Endothelial cell of umbilical vein (primary cell): ENCODE data around the gene RDX. TPM values are rescaled to one million over a fixed set of nuclear protein-coding genes. Genes with fewer than 3 reads are reported as not detected.
A peak's percentile ranks its signal among the peaks of the same experiment; 100 is the strongest.

Source experiments
- BruUV-seq: library from RNA; stranded (reverse); fragments of 400-500 nt; replicated peaks from 2 replicates; lab custom pipeline; 2021; lab: Mats Ljungman, UMichigan
- CTCF ChIA-PET: fragments of 300-600, 350-600 bp; sonication (Branson Sonifier 250); formaldehyde crosslinking; loops from one replicate; lab custom pipeline; 2021; ENCODE audit warnings: antibody characterized with exemption, inconsistent platforms; lab: Charles Lee
- POLR2A ChIA-PET: fragments of 300-600, 350-600 bp; sonication (Branson Sonifier 250); formaldehyde crosslinking; loops from one replicate; lab custom pipeline; 2021; ENCODE audit warnings: antibody characterized with exemption, inconsistent platforms; lab: Charles Lee
- DNase-seq: peaks from one replicate; pipeline ENCODE4 v3.0.0-alpha.2; 2011; ENCODE audit warnings: low read depth, low spot score
- FAIRE-seq: peaks from 2 replicates; lab custom pipeline; 2011; peaks lifted over from hg19 to GRCh38; lab: Jason Lieb, UNC
- H2AFZ ChIP-seq: 2 replicates; pipeline ENCODE4 v1.6.0; 2012; ENCODE audit warnings: low read depth, low read length, control low read depth, inconsistent platforms
- H3K27ac ChIP-seq: 2 replicates; pipeline ENCODE4 v1.5.1; 2011; ENCODE audit warnings: low read depth, mild to moderate bottlenecking, control low read depth, low read length, moderate library complexity; ENCODE audit not compliant: insufficient read depth
- H3K27me3 ChIP-seq, 2 experiments: 2 replicates each; pipeline versions ENCODE4 v1.6.0 to v1.6.1; 2011; ENCODE audit warnings: low read length in 2 of 2, mixed read lengths in 1 of 2; ENCODE audit not compliant: control insufficient read depth in 2 of 2, insufficient read depth in 2 of 2
- H3K36me3 ChIP-seq, 2 experiments: 2 replicates in 1 of 2; 3 replicates in 1 of 2; pipeline ENCODE4 v1.5.1; 2011; ENCODE audit warnings: low read length in 2 of 2, mild to moderate bottlenecking in 1 of 2, moderate library complexity in 1 of 2; ENCODE audit not compliant: control insufficient read depth in 2 of 2, insufficient read depth in 2 of 2; ENCODE audit errors: extremely low read depth in 1 of 2
- H3K4me1 ChIP-seq: 3 replicates; pipeline ENCODE4 v1.5.1; 2011; ENCODE audit warnings: mild to moderate bottlenecking, low read length; ENCODE audit not compliant: control insufficient read depth, insufficient read depth; ENCODE audit errors: extremely low read depth
- H3K4me2 ChIP-seq: 2 replicates; pipeline ENCODE4 v1.6.1; 2011; ENCODE audit warnings: low read length, control low read depth, mixed read lengths; ENCODE audit not compliant: insufficient read depth
- H3K4me3 ChIP-seq, 3 experiments: fragments of 200-600 bp in 1 of 3; sonication (generic), shearing (Covaris generic) in 1 of 3; replicated peaks in 1 of 3; 2 replicates each; pipeline ENCODE4 v1.5.1; 2011 to 2016; ENCODE audit warnings: control low read depth in 3 of 3, low read length in 3 of 3, mild to moderate bottlenecking in 2 of 3, inconsistent platforms in 1 of 3, low read depth in 1 of 3, moderate library complexity in 1 of 3; ENCODE audit not compliant: insufficient read depth in 1 of 3
- H3K79me2 ChIP-seq: 2 replicates; pipeline ENCODE4 v1.6.0; 2012; ENCODE audit warnings: low read length, inconsistent platforms; ENCODE audit not compliant: control insufficient read depth, insufficient read depth
- H3K9ac ChIP-seq: replicated peaks from 2 replicates; pipeline ENCODE3; 2011; ENCODE audit warnings: low read length, control low read depth; ENCODE audit not compliant: insufficient read depth; ENCODE audit errors: extremely low read depth
- H3K9me1 ChIP-seq: replicated peaks from 3 replicates; pipeline ENCODE4 v1.6.0; 2011; ENCODE audit warnings: mild to moderate bottlenecking, low read length; ENCODE audit not compliant: control insufficient read depth, insufficient read depth; ENCODE audit errors: extremely low read depth
- H3K9me3 ChIP-seq: replicated peaks from 2 replicates; pipeline ENCODE4 v1.5.1; 2012; ENCODE audit warnings: low read length, inconsistent platforms; ENCODE audit not compliant: control insufficient read depth, insufficient read depth
- H4K20me1 ChIP-seq: replicated peaks from 2 replicates; pipeline ENCODE3; 2011; ENCODE audit warnings: mild to moderate bottlenecking, low read length; ENCODE audit not compliant: control insufficient read depth, insufficient read depth; ENCODE audit errors: extremely low read depth
- CTCF ChIP-seq, 2 donors: IDR thresholded peaks; 1 replicate in 1 of 2; 2 replicates in 1 of 2; pipeline ENCODE4 v1.5.1; 2011; ENCODE audit warnings: low read length in 2 of 2, mild to moderate bottlenecking in 2 of 2, moderate library complexity in 2 of 2, control low read depth in 1 of 2, inconsistent platforms in 1 of 2, low read depth in 1 of 2; ENCODE audit not compliant: insufficient read depth in 1 of 2; ENCODE audit errors: extremely low read depth in 1 of 2
- EZH2 ChIP-seq: IDR thresholded peaks from 2 replicates; pipeline ENCODE4 v1.6.1; 2012; ENCODE audit warnings: borderline replicate concordance, low read depth, mild to moderate bottlenecking, moderate library complexity, low read length, inconsistent platforms; ENCODE audit not compliant: severe bottlenecking
- FOS ChIP-seq: IDR thresholded peaks from 2 replicates; pipeline ENCODE4 v1.6.1; 2011; ENCODE audit warnings: mild to moderate bottlenecking, low read length, moderate library complexity, borderline replicate concordance; ENCODE audit not compliant: insufficient read depth
- GATA2 ChIP-seq: IDR thresholded peaks from 2 replicates; pipeline ENCODE4 v1.7.0; 2011; ENCODE audit warnings: low read depth, mild to moderate bottlenecking, moderate library complexity, mixed read lengths, low read length; ENCODE audit not compliant: insufficient read length, insufficient read depth
- JUN ChIP-seq: IDR thresholded peaks from 2 replicates; pipeline ENCODE4 v1.6.1; 2011; ENCODE audit warnings: borderline replicate concordance, low read depth; ENCODE audit not compliant: insufficient read length, insufficient read depth
- MYC ChIP-seq: IDR thresholded peaks from one replicate; pipeline ENCODE4 v1.6.1; 2011; ENCODE audit warnings: mild to moderate bottlenecking, low read depth, low read length
- POLR2A ChIP-seq: IDR thresholded peaks from 2 replicates; pipeline ENCODE4 v1.6.1; 2012; ENCODE audit warnings: low read depth, mild to moderate bottlenecking, control low read depth, low read length
- POLR2AphosphoS5 ChIP-seq: IDR thresholded peaks from 2 replicates; pipeline ENCODE4 v1.6.1; 2012; ENCODE audit warnings: low read depth, mild to moderate bottlenecking, control low read depth, low read length, moderate library complexity; ENCODE audit not compliant: insufficient read depth
- dilution Hi-C: fragments of 300-500 bp; cut with MboI; formaldehyde crosslinking; loops from one replicate; pipeline ENCODE4 v1.15.0; 2019; ENCODE audit warnings: low sequenced_read_pairs; ENCODE audit not compliant: extremely low pct_ligation_motif_present
- intact Hi-C: fragments of 100-400 bp; cut with micrococcal nuclease; formaldehyde crosslinking; loops from one replicate; pipeline ENCODE4 v1.10.0; 2022
- polyA plus RNA-seq, 4 experiments: library from polyadenylated mRNA; depleted of rRNA in 3 of 4; stranded (reverse) in 3 of 4; unstranded in 1 of 4; fragments of >200 nt; gene quantifications; 2 replicates each; pipeline versions ENCODE4 v1.2.1 to v1.2.3, GENCODE V29; 2011 to 2012; ENCODE audit warnings: missing spikeins in 1 of 4
- total RNA-seq: library from RNA; stranded (reverse); gene quantifications from 2 replicates; pipeline ENCODE4 v1.2.3, GENCODE V29; 2021
- TF ChIP-seq, protein P1 (sequence below): IDR thresholded peaks from 2 replicates; pipeline ENCODE4 v1.6.1; 2011; ENCODE audit not compliant: insufficient read depth, insufficient read length

Gene RDX
- total and polyA plus RNA-seq, 2 donors (not counting 3 experiments of a cell fraction or from before 2014, with no cell fraction given), result 47.9 to 280 TPM

- Histone ChIP-seq H3K4me2 (peak overlapping the region; percentile 19), H2AFZ (peak overlapping the region; percentile 49), H3K4me1 (peaks cover 33% of the 10 kb centered on the region), H3K36me3 (no peaks in the 10 kb centered on the region), H3K4me3 (no peak overlapping the region), H3K27ac (peak overlapping the region; percentile 79), H4K20me1 (no peaks in the 10 kb centered on the region), H3K27me3 (no peaks in the 10 kb centered on the region), H3K9me3 (no peaks in the 10 kb centered on the region), H3K79me2 (no peaks in the 10 kb centered on the region), H3K9me1 (no peaks in the 10 kb centered on the region), H3K9ac (no peak overlapping the region)
- TF ChIP-seq EZH2, result no peak
- TF ChIP-seq POLR2AphosphoS5, result peak; percentile 59
- TF ChIP-seq GATA2, result no peak
- TF ChIP-seq FOS, result peak; percentile 80
- TF ChIP-seq POLR2A, result no peak
- TF ChIP-seq, protein P1, sequence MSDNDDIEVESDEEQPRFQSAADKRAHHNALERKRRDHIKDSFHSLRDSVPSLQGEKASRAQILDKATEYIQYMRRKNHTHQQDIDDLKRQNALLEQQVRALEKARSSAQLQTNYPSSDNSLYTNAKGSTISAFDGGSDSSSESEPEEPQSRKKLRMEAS, result no peak
- no peak for TF ChIP-seq CTCF (IDR thresholded peaks at IDR 0.05; ENCODE audit: extremely low read depth in 1 of 2, insufficient read depth in 1 of 2, low read depth in 1 of 2, low read length in 2 of 2)
- TF ChIP-seq JUN, result peak; percentile 92
- TF ChIP-seq MYC, result no peak
- POLR2A ChIA-PET, result interaction anchor here (0.7 kb wide), 1 partner anchor 15 kb away, joined by 3 read pairs; the partner anchor contains the start of gene RDX
- dilution Hi-C loops, result no loop called here
- BruUV-seq, result no TSS peak
- CTCF ChIA-PET, result interaction anchor here (0.6 to 1.3 kb wide), 7 partner anchors 8 to 110 kb away, joined by 3 to 4 read pairs (median 3); partner anchors contain the start of gene RDX
- intact Hi-C loops, result loop anchor here (10.0 kb wide), 1 partner anchor 217 kb away; the partner anchor contains the start of gene ZC3H12C
- FAIRE-seq (peak; percentile 83), DNase-seq (peak; percentile 90)
Measured at GRCh38 chr11:110311783-110312579, 15.6 kb upstream of the RDX start.
